Non-pigmented ciliary epithelial cell (primary cell): ENCODE results near the gene TARS3.
"Not testable (repeated sequence)": the region's sequence is repeated elsewhere in the genome, so short reads cannot be mapped to it uniquely, and the experiment has no call there.

ENCODE experiments used
- DNase-seq: peaks from one replicate; pipeline ENCODE4 v3.0.0-alpha.2; 2010; ENCODE audit warnings: low read depth

TARS3 gene

GRCh38 chr15:101654624-101655337 is 69.5 kb downstream of the TARS3 start:
- DNase-seq = not testable (repeated sequence)

GRCh38 chr15:101654171-101654570 is 70.1 kb downstream of the TARS3 start:
- no peak for DNase-seq

GRCh38 chr15:101652786-101653430 is 71.4 kb downstream of the TARS3 start:
- DNase-seq = no peak

- DNase-seq = peak; percentile 55
These were observed 72.0 kb downstream of the TARS3 start, which contains the start of gene TM2D3 for GRCh38 chr15:101652098-101652785. Gene TM2D3, minus strand, starts transcription at chr15:101652381. Its CDS starts 20 bp downstream, at chr15:101652361.

GRCh38 chr15:101651554-101652097 is 72.6 kb downstream of the TARS3 start:
- DNase-seq = no peak

- DNase-seq = no peak
These were observed 74.1 kb downstream of the TARS3 start for GRCh38 chr15:101650145-101650544.

- no peak for DNase-seq
These were observed 75.9 kb downstream of the TARS3 start for GRCh38 chr15:101648356-101648755.

GRCh38 chr15:101647251-101647650 is 77.0 kb downstream of the TARS3 start:
- no peak for DNase-seq

GRCh38 chr15:101646672-101647071 is 77.6 kb downstream of the TARS3 start:
- no peak for DNase-seq

- DNase-seq = no peak
These were observed 81.9 kb downstream of the TARS3 start for GRCh38 chr15:101642361-101642760.

GRCh38 chr15:101641894-101642293 is 82.4 kb downstream of the TARS3 start:
- no peak for DNase-seq

- DNase-seq = no peak
These were observed 83.0 kb downstream of the TARS3 start for GRCh38 chr15:101641129-101641764.

GRCh38 chr15:101639667-101640066 is 84.6 kb downstream of the TARS3 start:
- DNase-seq = no peak

GRCh38 chr15:101637919-101638318 is 86.4 kb downstream of the TARS3 start:
- no peak for DNase-seq

- DNase-seq = no peak
These were observed 86.8 kb downstream of the TARS3 start for GRCh38 chr15:101637516-101637915.

- DNase-seq = no peak
These were observed 87.2 kb downstream of the TARS3 start for GRCh38 chr15:101637038-101637437.

- no peak for DNase-seq
These were observed 88.1 kb downstream of the TARS3 start for GRCh38 chr15:101635944-101636727.

- no peak for DNase-seq
These were observed 90.9 kb downstream of the TARS3 start for GRCh38 chr15:101633356-101633755.

- DNase-seq = not testable (repeated sequence)
These were observed 97.5 kb downstream of the TARS3 start for GRCh38 chr15:101626729-101627128.

GRCh38 chr15:101625980-101626379 is 98.3 kb downstream of the TARS3 start:
- no peak for DNase-seq

GRCh38 chr15:101625184-101625583 is 99.1 kb downstream of the TARS3 start:
- DNase-seq = no peak
